Liver (tissue), 9 donors: ENCODE results near the gene PRSS33. TPM values are rescaled to one million over a fixed set of nuclear protein-coding genes. Genes with fewer than 3 reads are reported as not detected.

Experiments used
- DNase-seq: peaks from one replicate; pipeline ENCODE4 v3.0.0-alpha.2; 2017; ENCODE audit warnings: low spot score
- H3K27ac ChIP-seq, 2 donors: one replicate each; pipeline ENCODE4 v1.7.0; 2013; ENCODE audit warnings: inconsistent platforms in 2 of 2, low read length in 2 of 2, control low read depth in 1 of 2, low read depth in 1 of 2, mild to moderate bottlenecking in 1 of 2
- H3K27me3 ChIP-seq, 4 donors: one replicate each; pipeline versions ENCODE4 v1.6.1 to v1.7.0; 2013; ENCODE audit warnings: low read length in 3 of 4, inconsistent platforms in 1 of 4, mild to moderate bottlenecking in 1 of 4, moderate library complexity in 1 of 4; ENCODE audit not compliant: control insufficient read depth in 4 of 4, insufficient read depth in 4 of 4
- H3K36me3 ChIP-seq, 4 donors: one replicate each; pipeline versions ENCODE4 v1.6.1 to v1.7.0; 2013; ENCODE audit warnings: low read length in 3 of 4, mild to moderate bottlenecking in 3 of 4, low read depth in 1 of 4, moderate library complexity in 1 of 4; ENCODE audit not compliant: control insufficient read depth in 4 of 4, insufficient read depth in 3 of 4
- H3K4me1 ChIP-seq, 4 donors: one replicate each; pipeline versions ENCODE4 v1.6.1 to v1.7.0; 2013; ENCODE audit warnings: low read length in 3 of 4, mild to moderate bottlenecking in 3 of 4, moderate library complexity in 1 of 4; ENCODE audit not compliant: control insufficient read depth in 4 of 4, insufficient read depth in 4 of 4
- H3K4me3 ChIP-seq, 3 donors: one replicate each; pipeline versions ENCODE4 v1.6.1 to v1.7.0; 2013; ENCODE audit warnings: low read length in 3 of 3, control low read depth in 1 of 3, low read depth in 1 of 3, mild to moderate bottlenecking in 1 of 3
- H3K9ac ChIP-seq, 2 donors: one replicate each; pipeline ENCODE4 v1.7.0; 2013; ENCODE audit warnings: low read length in 2 of 2, mild to moderate bottlenecking in 2 of 2, moderate library complexity in 2 of 2, control low read depth in 1 of 2, low read depth in 1 of 2
- H3K9me3 ChIP-seq, 4 donors: one replicate each; pipeline versions ENCODE4 v1.6.1 to v1.7.0; 2013; ENCODE audit warnings: low read length in 3 of 4; ENCODE audit not compliant: control insufficient read depth in 4 of 4
- EGR1 ChIP-seq, 2 donors: IDR thresholded peaks; 2 replicates each; pipeline ENCODE4 v1.6.1; 2016 to 2018; ENCODE audit warnings: antibody characterized with exemption in 2 of 2, low read depth in 2 of 2
- FOXA1 ChIP-seq: IDR thresholded peaks from 2 replicates; pipeline ENCODE4 v1.6.1; 2016; ENCODE audit warnings: antibody characterized with exemption
- FOXA2 ChIP-seq: IDR thresholded peaks from 2 replicates; pipeline ENCODE4 v1.6.1; 2016; ENCODE audit warnings: antibody characterized with exemption
- GABPA ChIP-seq, 2 donors: IDR thresholded peaks in 1 of 2; conservative IDR thresholded peaks in 1 of 2; 2 replicates each; pipeline ENCODE4 v1.6.1; 2016; ENCODE audit warnings: antibody characterized with exemption in 2 of 2, mild to moderate bottlenecking in 1 of 2, moderate library complexity in 1 of 2
- HNF4A ChIP-seq, 2 donors: conservative IDR thresholded peaks; 2 replicates each; pipeline ENCODE4 v1.6.1; 2016; ENCODE audit warnings: antibody characterized with exemption in 2 of 2, mild to moderate bottlenecking in 2 of 2
- HNF4G ChIP-seq: IDR thresholded peaks from 2 replicates; pipeline ENCODE4 v1.6.1; 2016; ENCODE audit warnings: antibody characterized with exemption
- JUND ChIP-seq, 2 donors: IDR thresholded peaks; 2 replicates each; pipeline ENCODE4 v1.6.1; 2016; ENCODE audit warnings: antibody characterized with exemption in 2 of 2
- NR2F2 ChIP-seq: IDR thresholded peaks from 2 replicates; pipeline ENCODE4 v1.6.1; 2016; ENCODE audit warnings: antibody characterized with exemption
- RAD21 ChIP-seq, 2 donors: IDR thresholded peaks; 2 replicates each; pipeline ENCODE4 v1.6.1; 2016; ENCODE audit warnings: antibody characterized with exemption in 2 of 2, mild to moderate bottlenecking in 2 of 2
- RXRA ChIP-seq, 2 donors: IDR thresholded peaks; 2 replicates each; pipeline ENCODE4 v1.6.1; 2017 to 2018; ENCODE audit warnings: antibody characterized with exemption in 2 of 2, mild to moderate bottlenecking in 1 of 2
- SP1 ChIP-seq: IDR thresholded peaks from 2 replicates; pipeline ENCODE4 v1.6.1; 2018; ENCODE audit warnings: antibody characterized with exemption, mild to moderate bottlenecking
- TAF1 ChIP-seq: conservative IDR thresholded peaks from 2 replicates; pipeline ENCODE4 v1.6.1; 2016; ENCODE audit warnings: antibody characterized with exemption, mild to moderate bottlenecking
- YY1 ChIP-seq: IDR thresholded peaks from 2 replicates; pipeline ENCODE4 v1.6.1; 2016; ENCODE audit warnings: antibody characterized with exemption, mild to moderate bottlenecking
- WGBS: extraction: QIAGEN DNeasy Blood & Tissue Kit; methylation state at CpG from one replicate; pipeline ENCODE4 v1.1.7; 2013; 5-methylcytosine and 5-hydroxymethylcytosine counted together
- polyA plus RNA-seq, 2 donors: library from polyadenylated mRNA; stranded (reverse) in 1 of 2; unstranded in 1 of 2; fragments of 200-250 nt in 1 of 2; fragments of >200 nt in 1 of 2; fragmentation: Nextera tagmentation in 1 of 2; extraction: Ambion mirVana in 1 of 2; gene quantifications; one replicate each; pipeline versions ENCODE4 v1.2.1 to v1.2.3, GENCODE V29; 2013 to 2015
- total RNA-seq, 2 donors: library from RNA; depleted of rRNA; stranded (reverse); fragments of >200 nt; gene quantifications; one replicate each; pipeline ENCODE4 v1.2.3, GENCODE V29; 2014
- TF ChIP-seq, protein P1 (sequence below): IDR thresholded peaks from 2 replicates; pipeline ENCODE4 v1.6.1; 2016; ENCODE audit warnings: antibody characterized with exemption
- TF ChIP-seq, protein P2 (sequence below): IDR thresholded peaks from 2 replicates; pipeline ENCODE4 v1.6.1; 2016; ENCODE audit warnings: antibody characterized with exemption
- TF ChIP-seq, protein P3 (sequence below): fragments of 150-350 bp; IDR thresholded peaks from 2 replicates; pipeline ENCODE4 v1.5.1; 2017; ENCODE audit warnings: improper control_type of control experiment, low read depth, low read length; ENCODE audit not compliant: missing input control
- TF ChIP-seq, protein P4 (sequence below): IDR thresholded peaks from 2 replicates; pipeline ENCODE4 v1.6.1; 2016; ENCODE audit warnings: antibody characterized with exemption, mild to moderate bottlenecking
- TF ChIP-seq, protein P5 (sequence below): IDR thresholded peaks from 2 replicates; pipeline ENCODE4 v1.6.1; 2016; ENCODE audit warnings: antibody characterized with exemption
- donor health status: healthy.
- donor health status: healthy.
- donor health status: healthy.
- donor health status: healthy.
- donor health status: healthy.

Gene PRSS33
- total and polyA plus RNA-seq, 4 donors = not detected

DNA sequence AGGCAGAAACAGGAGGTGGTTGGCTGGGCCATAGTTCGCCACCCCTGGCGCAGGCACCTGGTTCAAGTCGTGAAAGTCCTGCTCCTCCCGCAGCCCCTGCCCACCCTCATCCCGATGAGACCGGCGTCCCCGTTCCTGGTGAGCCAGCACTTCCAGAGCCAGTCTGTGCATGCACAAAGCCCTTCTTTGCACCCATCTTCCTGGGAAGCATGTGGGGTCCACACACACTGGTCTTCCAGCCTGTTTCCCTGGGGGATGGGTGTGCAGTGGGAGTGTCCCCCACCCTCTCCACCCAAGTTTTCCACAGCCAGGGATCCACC lies 41.1 kb upstream of the PRSS33 start:
- H3K27me3 ChIP-seq = peaks cover 0 to 2% (median 0%) of the 10 kb centered on the region in 4 donors

More for the DNA sequence above, 41.1 kb upstream of the PRSS33 start:
- Histone ChIP-seq H3K4me1 (no peaks in the 10 kb centered on the region), H3K4me3 (no peak overlapping the region), H3K36me3 (no peaks in the 10 kb centered on the region), H3K27ac (no peak overlapping the region), H3K9ac (no peak overlapping the region), H3K9me3 (no peaks in the 10 kb centered on the region)
- TF ChIP-seq RXRA (IDR thresholded peaks at IDR 0.05) = no peak
- TF ChIP-seq, protein P1, sequence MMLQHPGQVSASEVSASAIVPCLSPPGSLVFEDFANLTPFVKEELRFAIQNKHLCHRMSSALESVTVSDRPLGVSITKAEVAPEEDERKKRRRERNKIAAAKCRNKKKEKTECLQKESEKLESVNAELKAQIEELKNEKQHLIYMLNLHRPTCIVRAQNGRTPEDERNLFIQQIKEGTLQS = no peak
- no peak for TF ChIP-seq GABPA (IDR thresholded peaks at IDR 0.05 in 1 of 2, conservative IDR thresholded peaks at IDR 0.05 in 1 of 2)
- TF ChIP-seq, protein P2, sequence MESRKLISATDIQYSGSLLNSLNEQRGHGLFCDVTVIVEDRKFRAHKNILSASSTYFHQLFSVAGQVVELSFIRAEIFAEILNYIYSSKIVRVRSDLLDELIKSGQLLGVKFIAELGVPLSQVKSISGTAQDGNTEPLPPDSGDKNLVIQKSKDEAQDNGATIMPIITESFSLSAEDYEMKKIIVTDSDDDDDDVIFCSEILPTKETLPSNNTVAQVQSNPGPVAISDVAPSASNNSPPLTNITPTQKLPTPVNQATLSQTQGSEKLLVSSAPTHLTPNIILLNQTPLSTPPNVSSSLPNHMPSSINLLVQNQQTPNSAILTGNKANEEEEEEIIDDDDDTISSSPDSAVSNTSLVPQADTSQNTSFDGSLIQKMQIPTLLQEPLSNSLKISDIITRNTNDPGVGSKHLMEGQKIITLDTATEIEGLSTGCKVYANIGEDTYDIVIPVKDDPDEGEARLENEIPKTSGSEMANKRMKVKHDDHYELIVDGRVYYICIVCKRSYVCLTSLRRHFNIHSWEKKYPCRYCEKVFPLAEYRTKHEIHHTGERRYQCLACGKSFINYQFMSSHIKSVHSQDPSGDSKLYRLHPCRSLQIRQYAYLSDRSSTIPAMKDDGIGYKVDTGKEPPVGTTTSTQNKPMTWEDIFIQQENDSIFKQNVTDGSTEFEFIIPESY = no peak
- TF ChIP-seq FOXA1 = no peak
- no peak for TF ChIP-seq EGR1 (IDR thresholded peaks at IDR 0.05; ENCODE audit: low read depth in 2 of 2)
- TF ChIP-seq, protein P3, sequence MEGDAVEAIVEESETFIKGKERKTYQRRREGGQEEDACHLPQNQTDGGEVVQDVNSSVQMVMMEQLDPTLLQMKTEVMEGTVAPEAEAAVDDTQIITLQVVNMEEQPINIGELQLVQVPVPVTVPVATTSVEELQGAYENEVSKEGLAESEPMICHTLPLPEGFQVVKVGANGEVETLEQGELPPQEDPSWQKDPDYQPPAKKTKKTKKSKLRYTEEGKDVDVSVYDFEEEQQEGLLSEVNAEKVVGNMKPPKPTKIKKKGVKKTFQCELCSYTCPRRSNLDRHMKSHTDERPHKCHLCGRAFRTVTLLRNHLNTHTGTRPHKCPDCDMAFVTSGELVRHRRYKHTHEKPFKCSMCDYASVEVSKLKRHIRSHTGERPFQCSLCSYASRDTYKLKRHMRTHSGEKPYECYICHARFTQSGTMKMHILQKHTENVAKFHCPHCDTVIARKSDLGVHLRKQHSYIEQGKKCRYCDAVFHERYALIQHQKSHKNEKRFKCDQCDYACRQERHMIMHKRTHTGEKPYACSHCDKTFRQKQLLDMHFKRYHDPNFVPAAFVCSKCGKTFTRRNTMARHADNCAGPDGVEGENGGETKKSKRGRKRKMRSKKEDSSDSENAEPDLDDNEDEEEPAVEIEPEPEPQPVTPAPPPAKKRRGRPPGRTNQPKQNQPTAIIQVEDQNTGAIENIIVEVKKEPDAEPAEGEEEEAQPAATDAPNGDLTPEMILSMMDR = no peak
- TF ChIP-seq, protein P4, sequence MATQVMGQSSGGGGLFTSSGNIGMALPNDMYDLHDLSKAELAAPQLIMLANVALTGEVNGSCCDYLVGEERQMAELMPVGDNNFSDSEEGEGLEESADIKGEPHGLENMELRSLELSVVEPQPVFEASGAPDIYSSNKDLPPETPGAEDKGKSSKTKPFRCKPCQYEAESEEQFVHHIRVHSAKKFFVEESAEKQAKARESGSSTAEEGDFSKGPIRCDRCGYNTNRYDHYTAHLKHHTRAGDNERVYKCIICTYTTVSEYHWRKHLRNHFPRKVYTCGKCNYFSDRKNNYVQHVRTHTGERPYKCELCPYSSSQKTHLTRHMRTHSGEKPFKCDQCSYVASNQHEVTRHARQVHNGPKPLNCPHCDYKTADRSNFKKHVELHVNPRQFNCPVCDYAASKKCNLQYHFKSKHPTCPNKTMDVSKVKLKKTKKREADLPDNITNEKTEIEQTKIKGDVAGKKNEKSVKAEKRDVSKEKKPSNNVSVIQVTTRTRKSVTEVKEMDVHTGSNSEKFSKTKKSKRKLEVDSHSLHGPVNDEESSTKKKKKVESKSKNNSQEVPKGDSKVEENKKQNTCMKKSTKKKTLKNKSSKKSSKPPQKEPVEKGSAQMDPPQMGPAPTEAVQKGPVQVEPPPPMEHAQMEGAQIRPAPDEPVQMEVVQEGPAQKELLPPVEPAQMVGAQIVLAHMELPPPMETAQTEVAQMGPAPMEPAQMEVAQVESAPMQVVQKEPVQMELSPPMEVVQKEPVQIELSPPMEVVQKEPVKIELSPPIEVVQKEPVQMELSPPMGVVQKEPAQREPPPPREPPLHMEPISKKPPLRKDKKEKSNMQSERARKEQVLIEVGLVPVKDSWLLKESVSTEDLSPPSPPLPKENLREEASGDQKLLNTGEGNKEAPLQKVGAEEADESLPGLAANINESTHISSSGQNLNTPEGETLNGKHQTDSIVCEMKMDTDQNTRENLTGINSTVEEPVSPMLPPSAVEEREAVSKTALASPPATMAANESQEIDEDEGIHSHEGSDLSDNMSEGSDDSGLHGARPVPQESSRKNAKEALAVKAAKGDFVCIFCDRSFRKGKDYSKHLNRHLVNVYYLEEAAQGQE = no peak
- TF ChIP-seq NR2F2 = no peak
- TF ChIP-seq FOXA2 = no peak
- no peak for TF ChIP-seq JUND (IDR thresholded peaks at IDR 0.05)
- TF ChIP-seq YY1 = no peak
- TF ChIP-seq RAD21 (IDR thresholded peaks at IDR 0.05) = no peak
- no peak for TF ChIP-seq SP1
- TF ChIP-seq TAF1 = no peak
- no peak for TF ChIP-seq HNF4A (conservative IDR thresholded peaks at IDR 0.05)
- TF ChIP-seq, protein P5, sequence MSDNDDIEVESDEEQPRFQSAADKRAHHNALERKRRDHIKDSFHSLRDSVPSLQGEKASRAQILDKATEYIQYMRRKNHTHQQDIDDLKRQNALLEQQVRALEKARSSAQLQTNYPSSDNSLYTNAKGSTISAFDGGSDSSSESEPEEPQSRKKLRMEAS = no peak
- TF ChIP-seq HNF4G = no peak
- 86% methylated on average over 8 of the region's 8 CpGs for WGBS
- no peak for DNase-seq
